NCI-H345 treated with DMSO at 0.1 percent for 48 hours (cell line): ENCODE results near the gene KLHL4.
"Not testable (repeated sequence)": the region's sequence is repeated elsewhere in the genome, so short reads cannot be mapped to it uniquely, and the experiment has no call there.

ENCODE experiments used
- DNase-seq: peaks from one replicate; lab custom pipeline; 2025; ENCODE audit not compliant: unreplicated experiment; lab: John Stamatoyannopoulos, UW

Gene KLHL4

DNA sequence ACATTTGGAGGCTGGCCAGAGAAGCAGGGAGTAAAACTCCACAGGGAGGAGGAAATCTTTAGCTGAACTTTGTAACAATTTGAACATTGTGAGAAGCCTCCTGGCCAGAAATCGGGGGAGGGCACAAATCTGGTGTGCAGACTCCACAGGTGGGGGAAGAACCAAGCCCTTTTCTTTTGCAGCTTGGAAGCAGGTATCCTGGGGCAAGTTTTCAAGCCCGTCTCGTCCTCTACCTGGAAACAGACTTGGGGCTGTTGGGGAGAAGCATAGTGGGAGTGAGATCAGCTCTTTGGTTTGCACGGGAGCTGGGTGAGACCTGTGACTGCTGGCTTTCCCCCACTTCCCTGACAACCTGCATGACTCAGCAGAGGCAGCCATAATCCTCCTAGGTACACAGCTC, 123.8 kb downstream of the KLHL4 start:
- not testable (repeated sequence) for DNase-seq

DNA sequence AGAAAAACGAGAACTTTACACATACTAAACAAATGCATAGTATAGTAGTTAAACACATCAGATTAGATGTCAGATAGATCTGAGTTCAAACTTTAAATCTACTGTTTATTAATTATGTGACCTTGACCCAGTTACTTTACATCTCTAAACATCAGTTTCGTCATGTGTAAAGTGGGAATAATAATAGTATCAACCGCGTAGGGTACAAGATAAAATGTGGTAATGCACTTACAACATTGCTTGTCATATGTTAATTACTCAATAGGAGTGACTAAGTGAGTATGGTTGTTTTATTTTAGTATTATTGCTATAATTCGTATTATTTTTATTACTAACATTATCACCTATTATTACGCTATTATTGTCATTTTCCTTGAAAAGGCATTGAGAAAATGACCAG, 144.2 kb downstream of the KLHL4 start:
- DNase-seq: no peak

DNA sequence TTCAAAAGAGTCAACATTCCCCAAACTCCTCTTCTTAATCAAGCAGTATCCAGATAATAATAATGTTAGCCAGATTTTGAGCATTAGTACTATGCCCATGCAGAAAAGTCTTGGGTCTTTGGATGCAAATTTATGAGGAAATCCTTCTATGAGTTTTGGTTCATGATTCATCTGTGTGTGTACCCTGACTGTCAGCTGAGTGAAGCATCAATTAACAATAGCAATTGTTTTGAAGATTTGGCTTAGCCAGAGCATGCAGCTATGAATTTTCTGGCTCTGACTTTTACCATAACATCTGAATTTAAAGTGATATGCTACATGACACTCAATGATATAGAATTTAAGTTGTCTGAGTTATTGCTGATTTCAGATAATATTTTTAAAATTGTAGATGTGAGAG, 145.8 kb downstream of the KLHL4 start:
- no peak for DNase-seq

DNA sequence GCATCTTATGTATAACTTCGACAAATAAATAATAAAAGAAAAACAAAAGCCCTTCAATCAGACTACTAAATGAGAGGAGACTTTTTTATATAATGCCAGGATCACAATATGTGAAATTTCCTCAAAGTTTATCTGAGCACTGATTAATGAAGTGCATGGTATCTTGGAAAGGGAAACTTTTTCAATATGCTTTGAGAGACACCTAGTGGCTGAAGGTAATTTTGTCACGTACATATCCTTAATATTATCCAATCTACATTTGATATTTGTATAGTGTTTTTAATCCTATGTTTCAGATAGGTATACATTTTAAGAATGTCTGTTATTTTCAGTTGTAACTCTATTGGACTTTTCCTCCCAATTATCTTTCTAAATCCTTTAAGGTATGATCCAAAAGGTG, 146.8 kb downstream of the KLHL4 start:
- DNase-seq: no peak

DNA sequence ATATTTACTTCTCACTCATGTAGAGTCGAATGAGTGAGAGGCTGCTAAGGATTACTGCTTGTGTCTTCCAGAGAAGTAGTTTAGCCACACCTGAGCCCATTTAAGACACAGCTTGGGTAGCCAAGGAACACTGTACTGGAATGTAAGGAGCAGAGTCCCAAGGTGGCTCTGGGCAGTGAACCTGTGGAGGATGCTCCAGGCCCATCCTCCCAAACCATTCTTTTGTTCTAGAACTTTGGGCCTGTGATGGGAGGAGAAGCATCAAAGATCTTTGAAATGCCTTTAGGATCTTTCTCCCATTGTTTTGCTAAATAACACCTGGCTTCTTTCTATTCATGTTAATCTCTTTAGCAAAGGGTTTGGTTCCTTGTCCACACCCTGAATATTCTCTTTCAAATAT, 162.2 kb downstream of the KLHL4 start:
- DNase-seq: no peak

DNA sequence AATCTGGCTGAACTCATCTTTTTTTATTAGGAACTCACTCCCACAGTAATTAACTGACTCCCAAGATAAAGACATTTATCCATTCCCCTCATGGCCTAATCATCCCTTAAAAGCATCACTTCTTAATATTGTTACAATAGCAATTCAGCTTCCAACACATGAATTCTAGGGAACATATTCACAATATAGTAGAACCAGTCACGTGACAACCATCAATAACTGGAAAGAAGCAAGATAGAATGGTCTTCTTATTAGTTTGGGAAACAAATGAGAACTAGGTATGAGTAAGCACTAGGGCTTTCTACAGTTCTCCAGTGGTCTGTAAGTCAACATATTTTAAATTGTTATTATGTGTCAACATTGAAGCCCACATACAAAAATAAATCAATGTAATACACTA, 170.1 kb downstream of the KLHL4 start:
- no peak for DNase-seq

DNA sequence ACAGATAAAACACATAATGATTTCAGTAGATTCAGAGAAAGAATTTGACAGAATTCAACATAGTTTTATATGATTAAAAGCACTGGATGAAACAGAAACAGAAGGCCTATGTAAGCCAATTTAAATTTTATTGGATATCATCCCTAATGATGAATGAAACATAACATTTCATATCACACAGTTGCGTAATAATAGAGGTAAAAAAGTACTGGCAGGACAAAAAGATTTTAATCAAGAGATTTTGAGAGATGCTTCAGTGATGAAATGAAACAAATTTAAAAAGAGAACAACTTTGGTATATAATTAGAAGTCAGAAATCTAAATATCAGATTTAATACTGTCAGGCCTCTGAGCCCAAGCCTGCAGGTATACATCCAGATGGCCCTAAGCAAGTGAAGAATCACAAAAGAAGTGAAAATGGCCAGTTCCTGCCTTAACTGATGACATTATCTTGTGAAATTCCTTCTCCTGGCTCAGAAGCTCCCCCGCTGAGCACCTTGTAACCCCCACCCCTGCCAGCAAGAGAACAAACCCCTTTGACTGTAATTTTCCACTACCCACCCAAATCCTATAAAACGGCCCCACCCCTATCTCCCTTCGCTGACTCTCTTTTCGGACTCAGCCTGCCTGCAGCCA, 170.6 kb downstream of the KLHL4 start:
- DNase-seq: not testable (repeated sequence)

DNA sequence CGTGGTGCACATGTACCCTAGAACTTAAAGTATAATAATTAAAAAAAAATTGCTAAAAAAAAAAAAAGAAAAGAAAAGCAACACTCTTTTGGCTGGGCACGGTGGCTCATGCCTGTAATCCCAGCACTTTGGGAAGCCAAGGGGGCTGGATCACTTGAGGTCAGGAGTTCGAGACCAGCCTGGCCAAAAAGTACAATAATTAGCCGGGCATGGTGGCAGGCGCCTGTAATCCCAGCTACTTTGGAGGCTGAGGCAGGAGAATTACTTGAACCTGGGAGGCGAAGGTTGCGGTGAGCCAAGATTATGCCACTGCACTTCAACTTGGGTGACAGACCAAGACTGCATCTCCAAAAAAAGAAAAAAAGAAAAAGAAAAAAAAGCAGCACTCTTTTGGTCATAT, 171.6 kb downstream of the KLHL4 start:
- DNase-seq: not testable (repeated sequence)

DNA sequence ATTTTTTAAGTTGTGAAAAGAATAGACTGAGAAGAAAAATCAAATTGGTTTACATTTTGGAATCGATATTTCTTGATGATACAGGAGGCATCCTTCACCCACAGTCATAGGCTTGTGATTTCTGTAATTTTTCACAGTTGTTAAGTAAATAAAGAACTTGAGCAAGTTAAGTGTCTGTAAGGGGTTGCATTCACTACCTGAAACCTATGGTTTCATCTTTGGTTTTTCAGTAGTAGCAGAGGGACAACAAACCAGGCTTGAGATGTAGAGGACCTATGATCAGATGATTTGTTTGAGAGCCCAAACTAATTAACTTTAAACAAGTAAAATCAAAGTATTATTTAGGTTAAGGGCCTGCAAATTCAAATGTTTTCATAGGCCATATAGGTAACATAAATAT, 175.6 kb downstream of the KLHL4 start:
- no peak for DNase-seq

DNA sequence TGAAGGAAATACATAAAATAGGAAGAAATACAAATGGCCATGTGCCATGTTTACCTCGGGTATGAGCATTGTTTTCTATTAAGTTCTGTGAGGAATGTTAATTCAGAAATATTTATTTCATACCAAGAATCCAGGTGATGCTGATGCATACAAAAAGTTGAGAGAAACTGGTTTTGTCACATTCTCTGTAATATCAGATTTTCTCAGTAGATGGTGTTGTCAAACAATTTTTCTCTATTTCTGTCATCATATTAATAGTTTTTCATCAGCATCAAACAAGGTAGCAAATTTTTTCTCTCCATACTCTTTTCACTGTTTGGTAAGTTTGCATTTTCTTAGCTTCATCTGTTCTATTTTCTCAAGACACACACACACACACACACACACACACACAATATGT, 179.8 kb downstream of the KLHL4 start:
- no peak for DNase-seq

DNA sequence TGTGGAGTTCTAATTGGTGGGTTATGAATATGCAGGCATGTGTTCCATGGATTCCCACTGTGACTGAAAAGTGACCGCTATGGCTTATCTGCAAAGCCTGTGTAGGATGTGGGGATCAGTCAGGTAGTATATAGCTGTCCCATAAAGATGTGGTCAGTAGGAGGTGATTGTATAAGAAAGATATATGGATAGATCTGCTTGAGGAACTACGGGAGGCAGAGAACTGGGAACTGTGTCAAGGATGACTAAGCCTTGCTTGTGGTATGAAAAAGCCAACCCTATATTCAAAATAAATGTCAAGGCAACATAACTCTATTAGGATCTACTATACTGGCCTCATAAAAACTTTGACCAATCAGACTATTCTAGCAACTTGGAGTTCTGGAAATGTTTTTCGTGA, 185.2 kb downstream of the KLHL4 start:
- DNase-seq: no peak

DNA sequence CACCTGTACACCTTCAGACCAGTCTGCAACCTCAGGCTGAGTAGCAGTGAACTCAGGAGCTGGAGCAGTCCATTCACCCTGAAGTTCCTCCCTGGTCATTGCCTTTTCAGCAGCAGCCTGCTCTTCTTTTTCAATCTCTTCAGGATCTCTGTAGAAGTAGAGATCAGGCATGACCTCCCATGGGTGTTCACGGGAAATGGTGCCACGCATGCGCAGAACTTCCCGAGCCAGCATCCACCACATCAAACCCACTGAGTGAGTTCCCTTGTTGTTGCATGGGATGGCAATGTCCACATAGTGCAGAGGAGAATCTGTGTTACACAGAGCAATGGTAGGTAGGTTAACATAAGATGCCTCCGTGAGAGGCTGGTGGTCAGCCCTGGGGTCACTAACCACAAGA, 185.9 kb downstream of the KLHL4 start:
- DNase-seq: not testable (repeated sequence)

DNA sequence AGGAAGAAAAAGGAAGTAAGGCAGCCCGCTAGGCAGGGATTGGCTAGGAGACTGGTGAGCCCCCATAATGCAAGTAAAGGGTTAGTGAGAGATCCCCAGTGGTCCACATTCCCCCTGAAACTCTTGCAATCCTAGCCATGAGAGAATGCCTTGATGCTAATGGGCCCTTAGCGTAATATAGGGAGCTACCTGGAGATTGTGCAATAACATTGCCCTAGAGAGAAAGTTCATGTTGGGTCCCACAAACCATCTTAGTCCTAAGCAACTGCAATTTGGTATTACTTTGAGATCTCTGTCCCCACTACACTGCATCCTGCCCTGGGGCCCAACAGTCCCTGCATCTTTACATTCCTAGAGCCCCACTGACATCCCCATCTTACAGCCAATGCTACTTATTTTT, 188.5 kb downstream of the KLHL4 start:
- DNase-seq: no peak

DNA sequence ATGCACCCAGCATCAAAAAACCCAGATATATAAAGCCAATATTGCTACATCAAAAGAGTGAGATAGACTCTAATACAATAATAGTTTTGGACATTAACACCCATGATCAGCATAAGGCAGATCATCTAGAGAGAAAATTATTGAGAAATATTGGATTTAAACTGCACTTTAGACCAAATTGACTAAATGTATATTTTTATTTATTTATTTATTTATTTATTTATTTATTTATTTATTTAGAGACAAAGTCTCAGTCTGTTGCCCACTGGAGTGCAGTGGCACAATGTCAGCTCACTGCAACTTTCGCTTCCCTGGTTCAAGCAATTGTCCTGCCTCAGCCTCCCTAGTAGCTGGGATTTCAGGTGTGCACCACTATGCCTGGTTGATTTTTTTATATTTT, 193.0 kb downstream of the KLHL4 start:
- no peak for DNase-seq
